C4-2B (cell line): ENCODE data around the gene CEP72.
"Not testable (repeated sequence)": the region's sequence is repeated elsewhere in the genome, so short reads cannot be mapped to it uniquely, and the experiment has no call there.

ENCODE experiments used
- CTCF ChIP-seq: fragments of 450-650 bp; conservative IDR thresholded peaks from 2 replicates; pipeline ENCODE4 v1.5.1; 2017; ENCODE audit warnings: mild to moderate bottlenecking
- ZFX ChIP-seq: fragments of 450-650 bp; IDR thresholded peaks from 2 replicates; pipeline ENCODE4 v1.6.1; 2017

- TF ChIP-seq CTCF, ZFX: not testable (repeated sequence)
These were observed 81.9 kb downstream of the CEP72 start for GRCh38 chr5:694042-694431.
